Activated T-cell treated with anti-CD3 and anti-CD28 coated beads for 4 hours (primary cell): ENCODE data around the gene APOBEC3B.
"Not testable (repeated sequence)": the region's sequence is repeated elsewhere in the genome, so short reads cannot be mapped to it uniquely, and the experiment has no call there.

Experiments
- DNase-seq: peaks from one replicate; pipeline ENCODE4 v3.0.0-alpha.2; 2020

Gene APOBEC3B

GRCh38 chr22:38967451-38968450, 14.4 kb upstream of the APOBEC3B start:
- DNase-seq = no peak

GRCh38 chr22:38968801-38969200, 13.3 kb upstream of the APOBEC3B start:
- no peak for DNase-seq

DNA sequence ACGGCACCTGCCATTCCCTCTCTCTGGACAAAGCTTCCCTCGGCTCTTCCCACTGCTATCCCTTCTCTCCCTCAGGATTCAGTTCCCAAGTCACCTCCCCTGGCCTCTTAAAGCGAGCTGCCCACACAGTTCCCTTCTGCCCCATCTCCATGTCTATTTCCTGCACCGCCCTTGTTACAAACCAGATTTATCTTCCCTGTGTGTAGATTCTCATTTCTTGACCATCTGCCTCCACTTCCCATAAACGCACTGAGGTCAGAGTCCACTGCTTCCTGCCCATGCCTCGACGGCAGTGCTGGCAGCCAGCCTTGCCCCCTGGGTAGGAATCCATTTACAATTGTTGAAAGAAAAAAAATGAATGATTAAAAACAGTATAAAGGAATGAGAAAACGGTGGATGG, 11.6 kb upstream of the APOBEC3B start:
- DNase-seq = no peak

DNA sequence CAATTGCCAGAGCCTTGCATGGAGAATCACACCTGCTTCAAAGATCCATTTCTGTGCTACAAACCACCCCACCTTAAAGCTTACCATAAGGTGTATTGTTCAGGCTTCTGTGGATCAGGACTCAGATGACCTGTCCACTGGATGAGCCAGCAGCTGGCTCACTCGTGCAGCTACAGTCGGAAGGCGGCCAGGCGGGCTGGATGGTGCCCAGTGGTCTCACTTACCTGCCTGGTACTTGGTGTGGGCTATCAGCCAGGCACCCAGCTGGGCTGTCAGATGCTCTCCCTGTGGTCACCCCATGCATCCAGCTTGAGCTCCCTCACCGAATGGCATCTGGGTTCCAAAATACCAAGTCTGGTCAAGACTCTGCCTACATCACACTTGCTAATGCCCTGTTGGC, 10.9 kb upstream of the APOBEC3B start:
- no peak for DNase-seq

DNA sequence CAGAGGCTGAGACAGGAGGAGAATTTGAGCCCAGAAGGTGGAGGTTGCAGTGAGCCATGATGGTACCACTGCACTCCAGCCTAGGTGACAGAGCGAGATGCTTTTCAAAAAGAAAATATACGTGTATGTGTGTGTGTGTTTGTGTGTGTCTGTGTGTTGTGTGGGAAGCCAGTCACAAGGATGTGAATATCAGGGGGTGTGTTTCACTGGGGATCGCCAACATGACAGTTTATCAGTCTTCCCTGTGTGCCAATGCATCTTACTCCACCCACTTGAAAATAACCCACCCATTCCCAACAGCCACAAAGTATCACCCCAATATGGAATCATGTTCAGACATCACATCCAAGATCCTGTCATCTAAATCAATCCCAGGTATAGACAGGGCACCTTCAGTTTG, 10.4 kb upstream of the APOBEC3B start:
- no peak for DNase-seq

- DNase-seq = no peak
Observed at GRCh38 chr22:38972558-38972957, 9.6 kb upstream of the APOBEC3B start.

GRCh38 chr22:38973289-38974169, 8.6 kb upstream of the APOBEC3B start:
- DNase-seq = peak; percentile 52

DNA sequence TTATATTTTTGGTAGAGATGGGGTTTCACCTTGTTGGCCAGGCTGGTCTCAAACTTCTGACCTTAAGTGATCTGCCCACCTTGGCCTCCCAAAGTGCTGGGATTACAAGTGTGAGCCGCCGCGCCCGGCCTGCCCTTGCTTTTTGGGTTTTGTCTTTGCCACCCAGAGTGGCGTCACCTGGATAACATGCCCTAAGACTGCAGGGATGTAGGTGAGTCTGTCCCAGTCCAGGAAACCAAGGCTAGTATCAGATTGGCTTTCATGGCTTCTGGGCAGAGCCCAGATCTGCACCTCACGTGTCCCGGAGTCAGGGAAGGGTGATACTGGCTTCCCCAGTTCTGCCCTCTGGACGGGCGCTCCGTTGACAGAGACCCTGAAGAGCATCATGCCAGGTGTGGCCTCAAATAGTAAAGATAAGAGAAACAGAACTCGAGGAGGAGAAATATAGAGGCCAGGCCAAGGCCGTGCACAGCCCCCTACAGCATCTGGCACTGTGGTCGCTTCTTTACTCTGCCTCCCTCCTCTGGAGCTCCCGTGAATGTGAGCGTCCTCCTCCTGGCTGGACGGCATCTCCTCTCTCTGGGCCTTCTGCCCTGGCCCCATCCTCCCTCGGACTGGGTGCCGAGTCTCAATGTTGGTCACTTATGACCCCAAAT, 7.8 kb upstream of the APOBEC3B start:
- DNase-seq = no peak

GRCh38 chr22:38974826-38975175, 7.3 kb upstream of the APOBEC3B start:
- no peak for DNase-seq

DNA sequence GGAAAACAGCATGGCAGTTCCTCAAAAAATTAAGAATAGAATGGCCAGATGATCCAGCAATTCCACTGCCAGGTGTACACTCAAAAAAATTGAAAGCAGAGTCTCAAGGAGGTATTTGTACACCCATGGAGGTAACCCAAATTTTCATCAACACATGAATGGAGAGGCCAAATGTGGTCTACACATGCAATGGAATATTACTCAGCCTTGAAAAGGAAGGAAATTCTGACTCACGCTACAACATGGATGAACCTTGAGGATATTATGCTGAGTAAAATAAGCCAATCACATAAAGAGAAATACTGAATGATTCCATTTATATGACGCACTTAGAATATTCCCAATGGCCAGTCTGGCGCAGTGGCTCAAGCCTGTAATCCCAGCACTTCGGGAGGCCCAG, 4.9 kb upstream of the APOBEC3B start:
- not testable (repeated sequence) for DNase-seq

DNA sequence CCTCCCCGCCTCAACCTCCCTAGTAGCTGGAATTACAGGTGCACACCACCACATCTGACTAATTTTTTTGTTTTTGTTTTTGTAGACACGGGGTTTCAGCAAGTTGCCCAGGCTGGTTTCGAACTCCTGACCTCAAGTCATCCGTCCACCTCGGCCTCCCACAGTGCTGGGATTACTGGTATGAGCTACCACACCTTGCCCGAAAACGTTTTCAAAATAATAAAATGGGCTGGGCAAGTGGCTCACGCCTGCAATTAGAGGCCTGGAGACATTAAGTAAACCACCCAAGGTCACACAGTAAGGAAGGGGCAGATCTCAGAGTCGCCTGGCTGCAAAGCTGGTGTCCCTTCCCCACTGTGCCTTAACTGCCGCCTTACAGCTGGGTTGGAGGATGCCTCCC, 1.6 kb upstream of the APOBEC3B start:
- not testable (repeated sequence) for DNase-seq

DNA sequence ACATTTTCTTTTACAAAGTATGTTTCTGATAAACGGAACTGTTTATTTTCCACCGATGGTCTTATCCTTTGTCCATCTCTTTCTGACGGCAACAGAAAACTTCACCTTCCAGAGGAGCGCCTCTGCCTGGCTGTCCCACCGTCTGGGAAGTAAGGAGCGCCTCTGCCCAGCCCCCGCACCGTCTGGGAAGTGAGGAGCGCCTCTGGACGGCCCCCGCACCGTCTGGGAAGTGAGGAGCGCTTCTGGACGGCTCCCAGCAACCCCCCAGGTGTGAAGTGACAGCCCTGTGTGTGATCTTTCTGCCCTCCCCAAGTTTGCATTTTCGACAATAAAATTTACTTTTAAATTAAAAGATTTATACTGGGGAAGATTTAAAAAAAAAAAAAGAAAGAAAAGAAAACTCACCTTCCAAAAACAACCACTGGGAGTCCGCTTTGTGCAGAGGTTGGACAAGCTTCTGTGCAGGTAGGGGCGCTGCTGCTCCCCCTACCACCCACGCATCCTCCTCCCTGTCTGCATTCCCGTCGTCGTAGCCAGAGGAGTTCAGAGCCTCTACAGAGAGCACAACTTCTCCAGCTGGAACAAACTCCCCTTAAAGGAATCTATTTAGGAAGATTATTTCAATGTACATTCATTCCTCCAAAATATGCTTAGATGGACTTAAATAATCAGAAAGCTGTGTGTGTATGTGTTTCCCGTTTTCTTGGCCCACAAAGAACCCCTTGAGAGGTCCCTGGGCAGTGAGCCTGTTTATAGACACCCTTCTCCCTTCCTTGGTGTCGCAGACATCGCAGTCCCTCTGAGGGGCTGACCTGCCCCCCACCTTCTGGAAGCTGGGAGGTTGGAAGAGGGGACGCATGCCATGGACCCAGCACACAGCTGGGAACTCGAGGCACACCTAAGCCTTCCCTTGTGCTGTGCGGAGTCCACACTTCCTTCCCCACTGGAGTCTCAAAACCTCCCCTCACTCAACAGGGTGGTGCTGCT, 849 bp upstream of the APOBEC3B start:
- DNase-seq = no peak

- no peak for DNase-seq
Observed at GRCh38 chr22:38984224-38984623, 2.1 kb downstream of the APOBEC3B start.

DNA sequence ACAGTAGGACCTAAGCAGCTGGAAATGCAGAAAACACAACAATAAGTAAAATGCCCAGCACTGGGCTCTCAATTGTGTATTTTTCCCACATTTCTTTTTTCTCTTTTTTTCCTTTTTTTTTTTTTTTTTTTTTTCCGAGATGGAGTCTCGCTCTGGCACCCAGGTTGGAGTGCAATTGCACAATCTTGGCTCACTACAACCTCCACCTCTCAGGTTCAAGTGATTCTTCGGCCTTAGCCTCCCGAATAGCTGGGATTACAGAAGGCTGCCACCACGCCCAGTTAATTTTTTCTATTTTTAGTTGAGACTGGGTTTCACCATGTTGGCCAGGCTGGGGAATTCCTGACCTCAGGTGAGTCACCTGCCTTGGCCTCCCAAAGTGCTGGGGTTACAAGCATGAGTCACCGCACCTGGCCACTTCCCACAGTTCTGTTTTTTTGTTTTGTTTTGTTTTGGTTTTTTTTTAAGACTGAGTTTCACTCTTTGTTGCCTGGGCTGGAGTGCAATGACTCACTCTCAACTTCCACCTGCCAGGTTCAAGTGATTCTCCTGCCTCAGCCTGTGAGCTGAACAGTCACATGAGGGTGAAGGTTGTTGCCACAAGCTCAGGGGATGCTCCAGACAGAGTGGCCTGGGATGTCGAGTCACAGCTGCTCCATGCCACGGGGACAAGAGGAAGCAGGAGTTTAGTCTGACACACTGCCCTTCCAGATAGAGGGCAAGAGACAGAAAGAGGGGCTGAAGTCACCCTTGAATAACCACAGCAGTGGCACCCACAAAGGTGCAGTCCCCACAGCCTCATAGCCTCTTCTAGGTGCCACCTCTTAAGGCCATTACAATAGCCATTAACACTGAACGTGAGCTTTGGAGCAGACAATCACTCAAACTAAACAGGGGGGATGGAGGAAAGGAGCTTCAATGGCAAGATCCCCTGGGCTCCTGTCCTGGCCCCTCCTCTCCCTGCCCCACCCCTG, 2.9 kb downstream of the APOBEC3B start:
- DNase-seq = peak; percentile 69

- no peak for DNase-seq
Observed at GRCh38 chr22:38986629-38987028, 4.5 kb downstream of the APOBEC3B start.

- DNase-seq = peak; percentile 19
Observed at GRCh38 chr22:38987171-38987895, 5.2 kb downstream of the APOBEC3B start.

DNA sequence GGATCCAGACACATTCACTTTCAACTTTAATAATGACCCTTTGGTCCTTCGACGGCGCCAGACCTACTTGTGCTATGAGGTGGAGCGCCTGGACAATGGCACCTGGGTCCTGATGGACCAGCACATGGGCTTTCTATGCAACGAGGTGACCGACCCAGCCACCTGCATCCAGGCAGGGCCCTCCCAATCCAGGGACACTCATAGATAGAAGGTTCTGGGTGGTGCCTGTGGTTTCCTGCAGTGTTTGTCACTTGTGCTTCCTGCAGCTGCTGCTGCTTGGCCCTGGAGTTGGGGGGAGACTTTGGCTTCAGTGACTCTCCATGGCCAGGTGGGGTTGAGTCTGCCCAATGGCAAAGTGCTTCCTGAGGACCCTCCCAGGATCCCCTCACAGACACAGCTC, 7.3 kb downstream of the APOBEC3B start:
- DNase-seq = no peak

DNA sequence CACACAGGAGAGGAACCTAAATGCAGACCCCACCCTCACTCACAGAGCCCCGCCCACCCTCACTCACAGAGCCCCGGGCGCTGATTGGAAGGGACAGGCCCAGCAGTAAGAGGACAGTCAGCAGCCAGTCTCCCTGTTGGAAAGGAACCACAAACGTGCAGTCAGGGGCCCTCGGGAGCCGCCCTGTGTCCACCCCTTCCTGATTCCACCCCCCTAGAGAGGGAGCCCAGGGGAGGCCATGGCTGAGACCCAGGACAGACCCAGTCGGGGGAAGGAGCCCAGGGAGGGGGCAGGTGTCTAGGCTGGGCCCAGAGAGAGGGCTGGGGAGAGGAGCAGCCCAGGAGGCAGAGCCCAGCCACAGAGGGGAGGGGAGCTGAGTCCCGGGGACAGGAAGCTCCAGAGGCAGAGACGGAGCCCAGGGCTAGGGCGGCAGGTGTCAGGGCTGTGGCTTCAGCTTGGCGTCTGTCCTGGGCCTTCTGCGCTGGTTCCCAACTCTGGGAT, 10.8 kb downstream of the APOBEC3B start:
- DNase-seq = not testable (repeated sequence)

- no peak for DNase-seq
Observed at GRCh38 chr22:38996105-38996504, 14.0 kb downstream of the APOBEC3B start.

DNA sequence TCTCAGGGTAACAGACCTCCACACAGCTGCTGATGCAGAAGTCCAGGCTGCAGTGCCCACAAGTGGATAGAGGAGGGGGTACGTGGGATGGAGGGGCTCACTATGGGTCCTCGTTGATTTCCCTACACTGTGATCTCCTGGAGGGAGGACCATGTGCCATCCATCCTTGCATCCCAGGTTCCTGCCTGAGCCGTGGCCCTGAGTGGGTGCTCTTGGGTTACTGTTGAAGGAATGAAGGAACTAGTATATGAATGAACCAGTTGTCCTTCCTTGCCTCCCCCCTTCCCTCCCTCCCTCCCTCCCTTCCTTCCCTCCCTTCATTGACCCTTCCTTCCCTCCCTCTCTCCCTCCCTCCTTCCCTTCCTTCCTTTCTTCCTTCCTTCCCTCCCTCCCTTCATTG, 15.4 kb downstream of the APOBEC3B start:
- no peak for DNase-seq
